ENCODE measurements around the gene FAT4. TPM values are rescaled to one million over a fixed set of nuclear protein-coding genes. Genes with fewer than 3 reads are reported as not detected.

Gene FAT4
- total and polyA plus RNA-seq, 9 of the 15 experiments (the other 6 are each of a cell fraction or from before 2014, with no cell fraction given): 0.01 TPM; not detected in 8

- TF ChIP-seq ZNF318 (IDR thresholded peaks at IDR 0.05; ENCODE audit: borderline replicate concordance in 1 of 2, low read depth in 1 of 2): no peak
- TF ChIP-seq ZBTB8A (IDR thresholded peaks at IDR 0.05; ENCODE audit: partially characterized antibody): no peak
- no peak for TF ChIP-seq SIN3B (IDR thresholded peaks at IDR 0.05; ENCODE audit: low read depth)
- TF ChIP-seq ZNF431 (CRISPR knock-in tag; IDR thresholded peaks at IDR 0.05): no peak
Measured at GRCh38 chr4:125346616-125347015, 31.9 kb downstream of the FAT4 start (continued).
